NB4 (cell line): Measurements from ENCODE around the gene SOX12.

Experiments
- DNase-seq: peaks from one replicate; pipeline ENCODE4 v3.0.0; 2010; ENCODE audit warnings: low read depth
- H3K4me3 ChIP-seq: one replicate; pipeline ENCODE4 v1.5.1; 2011; ENCODE audit warnings: mild to moderate bottlenecking, low read depth, low read length, moderate library complexity
- MYC ChIP-seq: IDR thresholded peaks from 2 replicates; pipeline ENCODE4 v1.6.1; 2011; ENCODE audit warnings: low read depth, low read length
- POLR2A ChIP-seq: IDR thresholded peaks from 2 replicates; pipeline ENCODE4 v1.6.1; 2011; ENCODE audit warnings: mild to moderate bottlenecking; ENCODE audit not compliant: insufficient read length; ENCODE audit errors: extremely low read depth
- TF ChIP-seq, protein P1 (sequence below): IDR thresholded peaks from one replicate; pipeline ENCODE4 v1.5.1; 2012; ENCODE audit warnings: low read depth, low read length
- TF ChIP-seq, protein P2 (sequence below): IDR thresholded peaks from 2 replicates; pipeline ENCODE4 v1.6.1; 2011; ENCODE audit warnings: low read depth, low read length

The SOX12 gene

DNA sequence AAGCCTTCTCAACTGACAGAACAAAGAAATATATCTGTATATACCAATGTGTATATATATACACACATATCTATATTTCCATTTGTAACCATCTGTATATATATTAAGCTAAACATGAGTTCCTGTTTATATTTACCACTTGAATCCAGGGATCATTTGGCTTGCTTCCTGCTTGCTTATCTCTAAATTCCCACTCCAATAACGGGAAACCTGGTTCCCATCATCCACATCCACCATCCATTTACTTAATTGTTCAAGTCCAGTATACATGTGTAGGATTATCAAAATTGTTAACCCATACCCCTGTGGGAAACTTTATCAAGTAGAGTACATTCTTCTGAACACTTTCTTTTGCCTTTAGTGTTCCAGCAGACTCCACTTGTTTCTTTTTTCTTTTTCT lies 12.5 kb upstream of the SOX12 start:
- H3K4me3 ChIP-seq: no peak overlapping the region
- TF ChIP-seq, protein P1, sequence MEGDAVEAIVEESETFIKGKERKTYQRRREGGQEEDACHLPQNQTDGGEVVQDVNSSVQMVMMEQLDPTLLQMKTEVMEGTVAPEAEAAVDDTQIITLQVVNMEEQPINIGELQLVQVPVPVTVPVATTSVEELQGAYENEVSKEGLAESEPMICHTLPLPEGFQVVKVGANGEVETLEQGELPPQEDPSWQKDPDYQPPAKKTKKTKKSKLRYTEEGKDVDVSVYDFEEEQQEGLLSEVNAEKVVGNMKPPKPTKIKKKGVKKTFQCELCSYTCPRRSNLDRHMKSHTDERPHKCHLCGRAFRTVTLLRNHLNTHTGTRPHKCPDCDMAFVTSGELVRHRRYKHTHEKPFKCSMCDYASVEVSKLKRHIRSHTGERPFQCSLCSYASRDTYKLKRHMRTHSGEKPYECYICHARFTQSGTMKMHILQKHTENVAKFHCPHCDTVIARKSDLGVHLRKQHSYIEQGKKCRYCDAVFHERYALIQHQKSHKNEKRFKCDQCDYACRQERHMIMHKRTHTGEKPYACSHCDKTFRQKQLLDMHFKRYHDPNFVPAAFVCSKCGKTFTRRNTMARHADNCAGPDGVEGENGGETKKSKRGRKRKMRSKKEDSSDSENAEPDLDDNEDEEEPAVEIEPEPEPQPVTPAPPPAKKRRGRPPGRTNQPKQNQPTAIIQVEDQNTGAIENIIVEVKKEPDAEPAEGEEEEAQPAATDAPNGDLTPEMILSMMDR: no peak
- no peak for TF ChIP-seq MYC
- TF ChIP-seq, protein P2, sequence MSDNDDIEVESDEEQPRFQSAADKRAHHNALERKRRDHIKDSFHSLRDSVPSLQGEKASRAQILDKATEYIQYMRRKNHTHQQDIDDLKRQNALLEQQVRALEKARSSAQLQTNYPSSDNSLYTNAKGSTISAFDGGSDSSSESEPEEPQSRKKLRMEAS: no peak
- no peak for TF ChIP-seq POLR2A
- DNase-seq: no peak

DNA sequence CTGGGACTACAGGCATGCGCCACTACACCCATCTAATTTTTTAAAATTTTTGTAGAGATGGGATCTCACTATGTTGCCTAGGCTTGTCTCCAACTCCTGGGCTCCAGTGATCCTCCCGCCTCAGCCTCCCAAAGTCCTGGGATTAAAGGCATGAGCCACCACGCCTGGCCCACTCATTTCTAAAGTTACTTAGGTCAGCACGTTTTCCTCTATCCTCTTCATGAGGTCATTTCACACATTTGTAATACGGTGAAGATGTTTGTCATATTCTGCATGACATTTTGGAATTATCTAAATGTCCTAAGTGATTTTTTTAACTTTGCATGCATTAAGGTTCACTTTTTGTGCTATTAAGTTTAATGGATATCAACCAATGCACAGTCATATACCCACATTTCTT lies 11.9 kb upstream of the SOX12 start:
- H3K4me3 ChIP-seq: no peak overlapping the region
- TF ChIP-seq POLR2A: no peak
- TF ChIP-seq MYC: no peak
- TF ChIP-seq, protein P1: no peak
- TF ChIP-seq, protein P2: no peak
- no peak for DNase-seq

DNA sequence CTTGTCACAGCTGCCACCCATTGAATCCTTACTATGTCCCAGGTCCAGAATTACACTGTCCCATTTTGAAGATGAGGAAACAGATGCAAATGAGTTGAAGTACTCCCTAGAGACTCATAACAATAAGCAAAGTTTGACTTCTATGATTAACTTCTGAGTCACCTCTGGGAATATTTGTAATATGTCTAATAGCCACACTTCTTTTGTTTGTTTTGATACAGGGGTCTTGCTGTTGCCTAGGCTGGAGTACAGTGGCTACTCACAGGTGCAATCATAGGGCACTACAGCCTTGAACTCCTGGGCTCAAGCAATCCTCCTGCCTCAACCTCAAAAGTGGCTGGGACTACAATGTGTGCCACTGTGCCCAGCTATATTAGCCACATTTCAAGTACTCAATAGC lies 11.4 kb upstream of the SOX12 start:
- peak; percentile 50 for DNase-seq
- TF ChIP-seq, protein P1: no peak
- TF ChIP-seq, protein P2: no peak
- TF ChIP-seq MYC: no peak
- no peak for TF ChIP-seq POLR2A
- H3K4me3 ChIP-seq: no peak overlapping the region

GRCh38 chr20:316316-317068 lies 8.9 kb upstream of the SOX12 start:
- TF ChIP-seq MYC: no peak
- TF ChIP-seq POLR2A: no peak
- TF ChIP-seq, protein P2: no peak
- TF ChIP-seq, protein P1: no peak
- no peak overlapping the region for H3K4me3 ChIP-seq

GRCh38 chr20:324177-325044 lies 941 bp upstream of the SOX12 start:
- TF ChIP-seq MYC (peak; percentile 99), POLR2A (peak; percentile 72)
- TF ChIP-seq, protein P2: peak; percentile 98
- TF ChIP-seq, protein P1: peak; percentile 38
- DNase-seq: peak; percentile 97

More at GRCh38 chr20:316316-317068, 8.9 kb upstream of the SOX12 start:
- DNase-seq: no peak

More at GRCh38 chr20:324177-325044, 941 bp upstream of the SOX12 start:
- peak overlapping the region; percentile 85 for H3K4me3 ChIP-seq
